AG20443 (cell line): Measurements from ENCODE around the gene PXDN.
A peak's percentile ranks its signal among the peaks of the same experiment; 100 is the strongest.

Experiments
- DNase-seq: peaks from one replicate; pipeline ENCODE4 v3.0.0; 2012; ENCODE audit warnings: low spot score, mixed read lengths

The PXDN gene

GRCh38 chr2:1610096-1610485 is 134.2 kb downstream of the PXDN start:
- no peak for DNase-seq

DNA sequence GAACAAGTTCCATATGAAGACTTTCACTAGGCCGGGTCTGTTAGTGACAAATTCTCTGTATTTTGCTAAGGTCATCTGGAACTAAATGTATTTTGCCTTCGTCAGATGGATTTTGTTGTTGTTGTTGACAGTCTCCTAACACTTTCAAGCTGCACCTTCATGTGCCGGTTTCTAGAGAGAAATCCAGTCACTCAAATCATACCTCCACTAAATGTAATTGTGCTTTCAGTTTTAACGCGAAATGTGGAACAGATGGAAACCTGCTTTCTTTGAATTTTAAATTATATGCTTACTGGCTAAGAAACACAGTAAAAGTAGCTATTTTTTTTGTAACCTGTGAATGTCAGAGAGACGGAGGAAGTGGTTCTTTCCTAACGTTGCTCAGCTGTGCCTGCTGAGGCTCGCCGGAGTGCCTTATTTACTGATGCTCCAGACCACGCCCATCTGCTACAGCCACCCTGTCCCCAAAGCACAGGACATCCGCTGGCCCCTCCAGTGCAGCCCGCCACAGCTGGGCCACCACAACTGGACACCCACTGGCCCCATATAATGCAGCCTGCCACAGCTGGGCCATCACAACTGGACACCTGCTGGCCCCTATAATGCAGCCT is 134.7 kb downstream of the PXDN start:
- DNase-seq = no peak

DNA sequence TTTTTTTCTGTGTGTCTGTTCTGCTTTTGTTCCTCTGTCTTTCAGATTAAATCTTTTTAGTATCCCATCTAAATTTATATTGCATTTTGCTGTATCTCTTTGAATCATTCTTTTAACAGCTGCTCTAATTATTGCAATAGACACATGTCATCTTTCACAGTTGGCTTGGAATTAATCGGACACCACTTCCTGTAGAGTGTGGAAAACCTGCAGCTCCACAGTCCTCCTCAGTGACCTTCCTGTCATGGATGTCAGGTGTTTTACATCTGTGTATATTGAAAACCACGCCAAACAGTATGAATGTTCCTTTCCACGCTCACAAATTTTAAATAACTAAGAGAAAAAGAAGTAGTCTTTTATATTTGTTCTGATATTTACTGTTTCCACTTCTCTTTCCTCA is 135.3 kb downstream of the PXDN start:
- DNase-seq = no peak

DNA sequence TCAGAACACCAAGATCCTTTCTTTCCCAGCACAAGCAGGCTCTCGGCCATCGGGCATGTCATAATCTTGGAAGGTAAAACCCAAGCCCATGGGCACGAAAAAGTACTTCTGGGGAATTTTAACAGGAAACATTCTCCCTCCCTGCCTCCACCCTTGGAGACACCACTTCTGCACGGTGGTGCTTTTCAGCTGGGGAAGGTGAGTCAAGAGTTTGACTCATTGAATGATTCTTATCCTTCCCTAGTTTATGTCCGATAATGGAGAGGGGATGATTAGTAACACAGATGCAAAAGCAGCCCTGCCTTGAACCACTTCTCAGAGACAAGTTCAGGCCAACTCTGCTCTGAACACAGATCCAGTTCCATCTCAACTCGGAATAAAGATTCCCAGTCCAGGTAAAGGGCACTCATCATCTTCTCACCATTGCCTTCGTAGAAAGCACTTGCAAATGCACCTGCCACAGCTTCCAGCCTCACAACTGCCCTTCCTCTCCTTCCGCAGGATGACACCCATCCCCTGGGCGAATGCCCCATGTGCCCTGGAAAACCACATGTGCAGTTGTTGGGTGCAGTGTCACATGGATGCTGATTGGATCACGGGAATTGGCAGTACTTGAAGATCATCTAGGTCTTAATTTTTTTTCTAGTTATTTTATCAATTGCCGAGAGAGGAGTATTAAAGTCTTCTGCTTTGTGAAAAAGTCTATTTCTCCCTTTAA is 136.2 kb downstream of the PXDN start:
- DNase-seq = no peak

GRCh38 chr2:1607236-1607920 is 136.9 kb downstream of the PXDN start:
- no peak for DNase-seq

GRCh38 chr2:1606421-1607235 is 137.7 kb downstream of the PXDN start:
- no peak for DNase-seq

GRCh38 chr2:1606046-1606400 is 138.3 kb downstream of the PXDN start:
- DNase-seq = no peak

DNA sequence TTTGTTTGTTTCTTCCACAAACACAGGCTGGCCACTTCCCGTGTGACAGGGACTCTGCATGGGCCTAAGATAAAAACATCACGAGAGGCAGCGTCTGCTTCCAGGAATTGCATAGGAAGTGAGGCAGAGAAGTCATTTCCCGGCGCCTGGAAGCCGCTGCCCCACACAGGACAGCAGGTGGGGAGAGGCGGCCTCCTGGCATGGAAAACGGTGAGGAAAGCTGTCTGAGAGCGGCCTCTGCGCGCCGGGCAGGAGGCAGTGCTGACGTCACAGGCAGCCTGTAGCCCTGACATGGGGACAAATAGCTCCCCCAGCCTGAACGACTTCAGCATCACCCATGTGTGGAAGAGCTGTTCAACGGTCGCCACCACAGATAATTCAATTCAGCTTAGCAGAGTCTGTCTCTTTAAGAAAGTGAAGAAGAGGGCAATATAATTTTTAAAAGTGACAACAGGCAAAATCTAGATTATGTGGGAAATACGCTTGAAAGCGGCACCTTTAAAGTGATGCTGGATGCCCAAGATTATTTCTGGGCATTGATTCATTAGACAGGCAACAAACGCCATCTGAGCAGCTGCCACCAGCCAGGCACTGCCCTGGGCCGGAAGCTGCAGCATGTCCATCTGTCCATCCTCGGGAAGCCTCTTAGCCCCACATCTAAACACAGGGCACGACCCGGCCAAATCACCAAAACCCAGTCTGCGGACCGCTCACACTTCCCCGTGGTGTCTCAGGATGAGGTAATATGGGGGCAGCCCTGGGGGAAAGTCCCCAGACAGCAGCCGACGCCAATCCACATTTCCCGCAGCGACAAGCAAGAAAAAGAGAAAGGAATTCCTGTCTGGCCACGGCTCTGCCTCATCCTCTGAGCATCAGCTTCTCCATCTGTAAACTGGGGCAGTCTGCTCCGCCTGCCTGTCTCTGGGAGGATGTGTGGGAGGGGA is 138.9 kb downstream of the PXDN start:
- DNase-seq = peak; percentile 59

GRCh38 chr2:1603521-1603920 is 140.8 kb downstream of the PXDN start:
- no peak for DNase-seq

- DNase-seq = no peak
Observed at GRCh38 chr2:1603059-1603458, 141.3 kb downstream of the PXDN start.

DNA sequence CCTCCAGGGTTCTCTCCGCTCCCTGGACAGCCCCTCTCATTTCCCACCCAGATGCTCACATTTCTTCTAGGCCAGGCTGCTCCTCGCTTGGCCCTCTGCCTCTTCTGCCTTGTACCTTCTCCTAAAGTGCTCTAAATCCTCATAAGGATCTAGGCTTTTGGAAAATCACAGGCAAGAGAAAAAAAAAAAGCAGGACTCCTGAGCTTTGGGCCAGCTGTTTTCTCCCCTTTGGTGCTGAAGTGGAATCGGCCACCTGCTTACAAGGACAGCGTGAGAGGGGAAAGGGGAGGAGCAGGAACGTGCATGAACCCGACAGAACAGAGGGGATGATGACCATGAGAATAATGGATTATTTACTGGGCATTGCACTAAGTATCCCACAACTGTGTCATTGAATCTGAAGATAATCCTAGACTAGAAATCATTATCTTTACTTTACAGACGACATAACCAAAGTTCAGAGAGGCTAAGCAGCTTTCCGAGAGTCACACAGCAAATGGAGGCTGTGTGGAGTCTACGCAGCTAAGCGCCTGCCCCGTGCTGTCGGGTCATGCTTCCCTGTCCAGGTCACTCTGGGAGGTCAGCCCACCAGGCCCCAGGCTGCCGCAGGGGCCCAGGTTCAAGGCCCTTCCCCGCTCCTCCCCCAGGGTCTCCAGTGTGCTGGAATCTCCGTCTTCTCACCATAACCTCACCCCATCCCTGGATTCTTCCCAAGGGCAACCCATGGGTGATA is 141.9 kb downstream of the PXDN start:
- DNase-seq = no peak

DNA sequence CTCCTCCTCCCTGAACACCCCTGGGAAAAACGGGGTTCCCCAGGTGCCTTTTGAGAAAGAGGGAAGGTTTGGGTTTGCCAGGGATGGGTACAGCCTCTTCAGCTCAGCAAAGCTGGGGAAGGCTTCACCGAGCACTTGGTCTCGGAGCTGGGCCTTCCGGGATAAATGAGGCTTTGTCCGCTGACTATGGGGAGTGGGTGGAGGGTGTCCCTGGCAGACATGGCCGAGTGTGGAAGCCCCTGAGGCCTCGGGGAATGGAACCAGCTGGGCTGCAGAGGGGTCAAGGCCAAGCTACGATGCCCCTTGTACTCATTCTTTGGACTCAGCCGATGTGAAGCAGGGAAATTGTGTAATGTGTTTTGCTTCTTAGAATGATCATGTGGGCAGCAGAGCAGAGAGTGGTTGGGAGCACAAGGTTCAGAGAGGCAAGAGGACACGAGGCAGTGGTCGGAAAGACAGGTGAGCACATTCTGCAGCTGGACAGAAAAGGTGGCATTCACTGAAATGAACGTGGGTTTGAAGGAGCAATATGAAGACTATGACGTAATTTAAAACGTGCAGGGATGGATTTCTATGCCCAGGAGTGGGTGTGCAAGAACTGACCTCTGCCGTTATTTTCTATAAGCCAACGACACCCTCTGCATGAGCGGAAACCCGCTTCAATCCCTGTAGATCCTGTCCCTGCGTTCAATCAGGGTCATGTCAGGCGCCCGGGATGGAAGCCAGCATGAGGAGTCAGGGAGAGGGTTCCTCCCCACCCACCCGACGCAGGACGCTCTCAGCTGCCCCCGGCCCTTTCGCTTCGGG is 142.6 kb downstream of the PXDN start:
- DNase-seq = no peak

DNA sequence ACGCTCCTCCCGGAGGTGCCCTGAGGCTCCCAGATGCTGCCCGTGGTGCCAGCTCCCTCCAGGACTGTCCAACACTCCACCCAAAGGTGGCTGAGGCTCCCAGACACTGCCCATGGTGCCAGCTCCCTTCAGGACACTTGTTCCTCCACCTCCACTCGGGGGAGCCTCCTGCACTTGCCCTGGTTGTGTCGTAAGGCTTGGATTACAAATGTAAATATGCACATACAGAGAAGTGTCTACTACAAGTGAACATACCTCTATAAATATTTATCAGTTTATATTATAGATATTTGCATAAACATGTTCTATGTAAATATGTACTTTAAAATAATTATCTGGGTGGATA is 143.3 kb downstream of the PXDN start:
- no peak for DNase-seq

- DNase-seq = peak; percentile 37
Observed at GRCh38 chr2:1600191-1601066, 143.9 kb downstream of the PXDN start.

GRCh38 chr2:1599301-1600085 is 144.8 kb downstream of the PXDN start:
- DNase-seq = no peak

- DNase-seq = no peak
Observed at GRCh38 chr2:1598800-1599199, 145.5 kb downstream of the PXDN start.

- no peak for DNase-seq
Observed at GRCh38 chr2:1598041-1598710, 146.1 kb downstream of the PXDN start.

- DNase-seq = no peak
Observed at GRCh38 chr2:1595274-1595673, 149.0 kb downstream of the PXDN start.
